GM21367 (cell line): ENCODE data around the gene ARSB.
"Not testable (repeated sequence)": the region's sequence is repeated elsewhere in the genome, so short reads cannot be mapped to it uniquely, and the experiment has no call there.

Source experiments
- ATAC-seq: cut with Tn5 transposase; IDR thresholded peaks from one replicate; pipeline ENCODE4 v1.9.1; 2021; ENCODE audit not compliant: unreplicated experiment

ARSB gene

DNA sequence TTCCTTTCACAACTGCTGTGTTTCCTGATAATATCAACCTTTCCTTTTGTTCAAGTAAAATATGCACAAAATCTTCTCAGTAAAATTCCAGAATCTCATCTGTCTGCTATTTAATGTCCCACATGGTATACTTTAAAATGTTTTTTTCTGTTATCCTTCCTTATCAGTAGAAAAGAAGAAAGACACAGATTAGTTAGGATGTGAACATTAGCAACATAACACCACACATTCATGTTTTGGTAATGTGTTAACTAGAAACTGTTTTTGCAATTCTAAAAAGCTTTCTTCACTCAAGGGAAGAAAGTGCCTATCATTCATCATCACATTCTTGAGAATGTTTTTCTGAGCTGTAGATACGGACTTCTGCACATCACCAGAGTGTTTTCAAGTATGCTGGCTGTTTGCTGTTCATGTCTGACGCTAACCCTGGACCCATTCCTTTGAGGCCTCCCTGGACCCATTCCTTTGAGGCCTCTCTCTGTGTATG, 10.5 kb upstream of the ARSB start:
- ATAC-seq: no peak

DNA sequence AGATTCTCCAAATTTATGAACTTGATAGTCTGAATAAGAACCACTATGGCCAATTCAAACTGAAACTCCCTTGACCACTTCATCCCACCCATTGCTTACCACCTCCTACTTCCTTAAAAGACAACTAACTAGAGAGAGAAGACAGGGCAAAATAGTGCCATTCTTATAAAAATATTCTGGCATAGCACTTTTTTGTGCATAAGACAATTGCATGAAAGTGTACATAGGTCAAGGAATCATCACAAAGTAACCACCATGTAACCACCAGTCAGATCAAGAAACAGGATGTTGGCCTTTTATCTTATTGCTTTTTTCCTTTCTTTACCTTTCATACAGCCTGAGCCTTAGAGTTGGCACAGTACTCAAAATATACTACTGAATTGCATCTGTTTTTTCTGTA, 8.1 kb upstream of the ARSB start:
- ATAC-seq: no peak

DNA sequence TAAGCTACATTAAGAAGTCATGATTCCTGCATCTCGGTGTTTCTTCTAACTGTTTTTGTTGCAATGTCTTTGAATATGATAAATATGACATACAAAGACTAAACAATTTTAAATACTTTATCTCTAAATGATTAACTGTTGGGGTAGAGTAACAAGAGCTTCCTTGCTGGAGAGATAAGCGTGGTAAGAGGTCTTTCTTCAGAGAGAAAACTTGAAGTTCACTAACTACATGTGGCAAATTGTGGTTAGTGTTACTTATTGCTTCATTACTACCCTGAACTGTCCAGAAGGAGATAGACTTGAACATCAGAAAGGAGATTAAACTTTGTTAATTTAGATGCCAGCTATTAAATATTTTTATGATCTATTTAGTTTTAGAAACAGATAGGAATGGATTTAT, 7.0 kb upstream of the ARSB start:
- no peak for ATAC-seq

DNA sequence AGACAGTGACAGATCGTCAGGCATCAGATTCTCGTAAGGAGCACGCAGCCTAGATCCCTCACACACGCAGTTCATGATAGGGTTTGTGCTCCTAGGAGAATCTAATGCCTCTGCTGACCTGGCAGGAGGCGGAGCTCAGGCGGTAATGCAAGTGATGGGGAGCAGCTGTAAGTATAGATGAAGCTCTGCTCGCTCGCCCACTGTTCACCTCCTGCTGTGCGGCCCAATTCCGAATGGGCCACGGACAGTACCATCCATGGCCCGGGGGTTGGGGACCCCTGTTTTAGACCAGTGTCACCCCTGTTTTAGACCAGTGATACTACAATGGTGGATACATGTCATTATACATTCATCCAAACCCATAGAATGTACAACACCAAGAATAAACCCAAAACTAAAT, 4.0 kb upstream of the ARSB start:
- ATAC-seq: no peak

DNA sequence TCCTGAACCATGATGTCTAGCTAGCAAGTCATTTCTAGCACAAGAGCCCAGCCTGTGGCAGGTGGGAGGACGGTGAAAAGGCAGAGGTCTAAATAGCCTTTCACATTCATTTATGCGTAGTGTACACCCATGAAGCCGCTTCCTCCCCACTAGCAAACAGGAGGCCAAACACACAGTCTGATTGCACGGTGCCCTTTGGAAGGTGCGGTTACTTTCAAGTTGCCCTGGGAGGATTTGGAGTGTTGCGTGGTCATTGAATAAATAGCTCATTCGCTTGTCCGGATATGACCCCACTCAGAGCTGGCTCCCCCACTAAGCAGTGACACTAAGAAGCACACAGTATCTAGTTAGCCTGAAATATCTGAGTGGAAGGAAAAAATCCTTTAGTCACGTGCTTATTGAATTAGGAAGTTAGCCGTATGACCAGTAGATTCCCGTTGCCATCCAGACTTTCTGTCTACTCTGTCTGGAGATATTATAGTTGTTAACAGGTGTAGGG, 664 bp upstream of the ARSB start:
- peak; percentile 40 for ATAC-seq

DNA sequence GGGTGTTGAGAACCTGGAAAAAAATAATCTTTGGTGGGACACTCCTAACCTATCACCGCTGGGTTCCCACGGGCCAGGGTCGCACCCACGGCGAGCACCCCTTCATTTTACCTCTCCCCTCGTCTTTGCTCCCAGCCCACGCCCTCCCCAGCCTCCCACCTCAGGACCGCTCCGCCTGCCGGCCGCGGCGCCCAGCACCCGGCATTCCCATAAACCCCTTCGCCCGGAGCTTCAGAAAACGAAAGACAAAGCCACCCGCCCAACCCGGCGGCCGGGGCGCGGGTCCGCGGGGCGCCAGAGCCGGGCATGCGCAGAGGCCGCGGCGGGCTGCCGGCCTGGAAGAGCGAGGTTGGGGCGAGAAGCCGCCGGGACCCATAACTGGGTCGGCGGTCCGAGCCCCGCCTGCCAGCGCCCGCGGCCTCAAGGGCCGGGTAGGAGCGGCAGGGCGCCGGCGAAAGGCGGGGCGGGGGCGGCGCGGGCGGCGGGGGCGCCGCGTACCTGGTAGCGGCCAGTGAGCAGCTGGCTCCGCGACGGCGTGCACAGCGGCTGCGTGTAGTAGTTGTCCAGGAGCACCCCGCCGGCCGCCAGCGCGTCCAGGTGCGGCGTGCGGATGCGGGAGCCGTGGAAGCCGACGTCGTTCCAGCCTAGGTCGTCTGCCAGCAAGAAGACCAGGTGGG, 533 bp downstream of the ARSB start:
- peak; percentile 56 for ATAC-seq

DNA sequence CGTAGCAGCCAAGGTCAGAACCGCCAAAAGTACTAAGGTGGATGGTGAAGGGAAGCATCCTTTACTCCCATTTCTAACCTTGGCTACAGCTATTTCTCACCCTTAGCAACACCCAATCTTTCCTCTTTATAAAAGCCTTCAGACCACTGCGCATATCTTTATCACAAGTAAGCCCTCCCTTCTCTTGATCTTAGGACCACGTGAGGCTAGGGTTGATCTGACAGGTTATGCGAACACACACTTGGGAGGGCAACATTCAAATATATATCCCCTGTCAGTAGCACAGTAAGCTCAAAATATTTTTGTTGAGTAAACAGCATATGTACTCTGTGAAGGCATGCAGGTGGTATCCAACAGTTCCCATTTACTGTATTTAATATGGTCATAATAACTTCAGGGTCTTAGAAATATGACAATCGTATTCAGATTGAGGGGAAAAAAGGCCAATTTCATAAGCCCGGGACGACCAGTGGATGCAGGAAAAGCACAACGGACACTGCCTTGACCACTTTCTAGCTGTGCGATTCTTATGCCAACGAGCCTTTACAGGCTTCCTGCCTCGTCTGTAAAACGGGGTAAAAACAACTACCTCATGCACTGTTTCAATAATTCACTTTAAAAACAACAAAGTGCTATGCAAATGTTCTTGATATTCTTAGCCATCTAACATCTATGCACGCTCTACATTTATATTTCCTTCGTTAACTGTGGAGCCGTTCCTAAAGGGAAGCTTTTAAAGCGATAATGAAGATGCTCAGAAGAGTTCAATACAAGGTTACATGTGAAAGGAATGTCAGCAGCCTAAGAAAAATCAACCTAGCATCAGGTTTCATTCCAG, 1.3 kb downstream of the ARSB start:
- ATAC-seq: peak; percentile 4

DNA sequence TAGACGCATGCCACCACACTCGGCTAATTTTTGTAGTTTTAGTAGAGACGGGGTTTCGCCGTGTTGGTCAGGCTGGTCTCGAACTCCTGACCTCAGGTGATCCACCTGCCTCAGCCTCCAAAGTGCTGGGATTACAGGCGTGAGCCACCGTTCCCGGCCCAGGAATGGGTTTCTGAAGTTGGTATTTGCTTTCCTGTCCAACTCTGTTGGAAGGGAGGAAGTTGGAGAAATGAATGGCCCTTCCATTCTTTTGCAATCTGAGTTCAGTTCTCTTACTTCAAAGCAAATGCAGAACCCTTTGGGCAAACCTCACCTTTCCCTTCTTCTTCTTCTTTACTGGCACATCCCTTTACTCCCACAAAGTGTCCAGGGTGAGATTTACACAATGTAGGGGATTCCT, 1.9 kb downstream of the ARSB start:
- not testable (repeated sequence) for ATAC-seq

DNA sequence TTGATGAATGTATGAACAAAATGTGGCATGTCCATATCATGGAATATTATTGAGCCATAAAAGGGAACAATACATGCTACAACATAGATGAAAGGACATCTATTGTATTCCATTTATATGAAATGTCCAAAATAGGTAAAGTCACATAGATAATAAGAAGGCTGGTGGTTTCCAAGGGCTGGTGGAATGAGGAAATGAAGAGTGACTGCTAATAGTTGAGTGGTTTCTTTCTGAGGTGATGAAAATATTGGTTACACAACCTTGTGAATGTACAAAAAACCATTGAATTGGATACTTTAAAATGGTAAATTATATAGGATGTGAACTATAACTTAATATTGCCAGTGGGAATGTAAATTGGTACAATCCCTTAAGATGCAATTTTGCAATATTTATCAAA, 5.2 kb downstream of the ARSB start:
- ATAC-seq: no peak

DNA sequence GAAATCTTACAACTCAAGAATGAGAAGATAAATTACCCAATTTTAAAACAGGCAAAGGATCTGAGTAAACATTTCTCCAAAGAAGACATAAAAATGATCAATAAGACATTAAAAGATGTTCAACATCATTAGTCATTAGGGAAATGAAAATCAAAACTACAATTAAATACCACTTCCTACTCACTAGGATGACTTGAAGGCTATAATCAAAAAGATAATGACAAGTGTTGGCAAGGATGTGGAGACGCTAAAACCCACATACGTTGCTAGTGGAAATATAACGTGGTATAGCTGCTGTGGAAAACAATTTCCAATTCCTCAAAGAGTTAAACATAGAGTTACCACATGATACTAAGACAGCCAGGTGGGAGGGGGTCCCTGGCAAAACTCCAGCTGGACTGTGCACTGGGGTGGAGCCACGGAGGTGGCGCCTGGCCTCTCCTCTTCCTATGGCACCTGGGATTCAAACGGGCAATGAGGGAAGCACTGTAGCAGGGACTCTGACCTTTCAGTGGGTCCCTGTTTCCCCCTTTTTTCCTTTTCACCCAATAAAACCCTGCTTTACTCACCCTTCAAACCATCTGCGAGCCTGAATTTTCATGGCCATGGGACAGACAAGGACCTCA, 5.9 kb downstream of the ARSB start:
- ATAC-seq: no peak

DNA sequence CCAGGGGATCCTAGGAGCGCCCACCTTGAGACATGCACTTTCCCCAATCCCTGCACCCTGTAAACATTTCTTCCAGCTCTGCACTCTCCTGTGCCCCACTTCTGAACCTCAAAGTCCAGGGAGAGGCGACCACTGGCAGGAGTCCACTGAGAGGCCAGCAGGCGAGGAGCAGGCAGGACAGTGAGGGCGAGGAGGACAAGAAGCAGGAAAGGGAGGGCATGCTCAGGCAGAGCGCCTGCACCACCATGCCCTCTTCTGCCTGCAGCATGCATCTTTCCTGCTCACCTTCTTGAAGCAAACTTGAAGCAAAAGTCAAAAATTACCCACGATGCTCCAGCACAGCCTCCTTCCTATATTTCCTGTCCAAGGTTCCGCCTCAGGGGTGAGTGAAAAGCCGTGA, 10.1 kb downstream of the ARSB start:
- no peak for ATAC-seq

DNA sequence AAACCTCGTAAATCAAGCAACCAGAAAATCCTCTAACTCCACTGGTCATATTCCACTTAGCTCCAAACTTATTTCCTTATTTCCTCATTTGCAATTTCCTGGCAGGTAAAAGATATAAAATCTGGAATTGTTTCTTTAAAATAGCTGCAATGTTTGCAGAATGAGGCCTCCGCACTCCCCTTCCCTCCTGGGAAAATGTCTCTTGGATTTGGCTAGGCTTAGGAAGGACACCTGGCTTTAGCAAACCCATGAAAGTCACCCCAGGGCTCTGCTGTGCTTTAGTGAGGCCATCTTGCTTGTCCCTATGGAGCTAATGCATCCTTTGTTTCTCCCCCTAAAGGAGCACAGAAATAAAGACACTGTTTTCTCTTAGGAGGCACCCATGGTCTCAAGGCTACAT, 10.5 kb downstream of the ARSB start:
- ATAC-seq: no peak

DNA sequence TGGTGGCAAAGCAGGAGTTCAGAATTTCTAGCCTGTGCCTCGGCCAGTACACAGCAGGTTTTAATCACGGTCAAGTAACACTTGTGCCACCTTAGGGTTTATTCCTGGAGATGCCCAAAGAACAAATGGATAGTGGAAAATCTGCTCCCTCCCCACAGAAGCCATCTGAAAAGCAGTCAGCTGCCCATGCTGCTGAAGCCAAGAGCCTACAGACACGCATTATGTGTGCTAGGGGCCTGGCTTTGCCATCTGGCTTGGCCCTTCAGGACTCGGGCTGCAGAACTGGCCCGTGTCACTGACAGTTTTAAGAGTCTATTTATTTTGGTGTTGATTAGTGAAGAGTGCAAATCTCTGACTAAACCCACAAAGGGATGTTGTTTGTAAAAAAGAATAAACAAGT, 11.1 kb downstream of the ARSB start:
- no peak for ATAC-seq

DNA sequence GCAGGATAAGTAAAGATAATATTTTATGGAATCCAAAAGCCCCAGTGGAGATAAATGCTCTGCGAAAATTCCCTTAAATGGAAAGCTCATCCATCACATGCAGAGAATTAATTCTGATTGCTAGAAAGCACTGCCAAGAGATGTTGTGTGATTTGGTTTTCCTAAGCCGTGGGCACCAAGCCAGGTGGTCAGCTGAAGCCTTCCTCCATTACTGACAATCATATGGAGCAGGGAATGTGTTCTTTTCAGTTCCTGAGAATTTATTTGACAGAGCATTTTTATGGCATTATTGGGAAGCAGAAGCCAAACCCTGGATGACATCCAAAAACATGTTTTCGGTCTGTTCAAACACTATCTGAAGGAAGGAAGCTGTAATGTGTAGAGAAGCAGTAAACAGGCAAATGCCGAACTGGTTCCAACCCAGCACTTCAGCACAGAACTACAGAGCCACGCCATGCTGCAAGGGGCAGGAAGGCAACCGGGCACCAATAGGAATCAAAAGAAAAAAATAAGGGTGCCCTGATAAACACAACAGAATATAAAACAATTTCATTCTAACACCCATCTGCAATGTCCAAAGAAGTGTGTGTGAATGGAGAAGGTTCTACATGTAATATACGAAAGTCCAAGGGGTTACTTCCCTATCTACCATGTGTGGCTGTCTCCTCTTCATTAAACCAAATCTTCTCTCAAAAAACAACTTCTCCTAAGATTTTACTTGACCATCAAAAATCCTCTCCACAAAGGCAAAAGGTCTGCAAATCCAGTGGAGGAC, 12.3 kb downstream of the ARSB start:
- ATAC-seq: no peak

DNA sequence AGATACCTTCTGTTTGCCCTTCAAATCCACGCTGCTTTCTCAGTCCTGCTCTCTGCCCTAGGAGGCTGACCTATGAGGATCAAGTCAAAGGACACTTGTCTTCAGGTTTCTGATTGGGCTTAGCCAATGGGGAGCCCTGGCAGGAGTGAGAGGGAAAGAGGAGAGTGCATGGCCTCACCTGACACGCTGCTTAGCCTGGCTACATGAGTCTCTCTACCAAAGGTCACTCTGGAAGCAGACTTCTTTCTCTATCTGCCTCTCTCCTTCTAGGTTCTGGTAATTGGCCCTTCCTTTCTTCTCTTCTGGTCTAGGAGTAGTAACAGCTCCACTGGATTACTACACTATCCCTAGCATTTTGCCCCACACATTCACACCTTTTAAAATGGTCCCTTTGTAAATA, 13.1 kb downstream of the ARSB start:
- ATAC-seq: no peak

DNA sequence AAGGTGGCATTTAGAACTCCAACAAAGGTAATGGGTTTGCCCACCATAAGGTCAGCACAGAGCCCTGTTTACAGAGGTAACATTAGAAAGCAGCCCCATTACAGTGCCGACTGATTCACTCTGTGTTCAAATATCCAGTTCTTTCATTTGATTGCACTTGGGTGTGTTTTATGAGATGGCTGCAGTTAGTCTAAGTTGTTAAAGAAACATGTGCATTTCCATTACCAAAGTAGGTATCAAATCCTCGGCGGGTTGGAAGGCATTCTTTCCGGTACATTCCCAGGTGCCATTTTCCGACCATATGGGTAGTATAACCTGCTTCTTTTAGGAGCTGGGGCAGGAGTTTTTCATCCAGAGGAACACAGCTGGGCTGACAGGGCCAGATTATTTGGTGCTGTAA, 16.3 kb downstream of the ARSB start:
- ATAC-seq: no peak

DNA sequence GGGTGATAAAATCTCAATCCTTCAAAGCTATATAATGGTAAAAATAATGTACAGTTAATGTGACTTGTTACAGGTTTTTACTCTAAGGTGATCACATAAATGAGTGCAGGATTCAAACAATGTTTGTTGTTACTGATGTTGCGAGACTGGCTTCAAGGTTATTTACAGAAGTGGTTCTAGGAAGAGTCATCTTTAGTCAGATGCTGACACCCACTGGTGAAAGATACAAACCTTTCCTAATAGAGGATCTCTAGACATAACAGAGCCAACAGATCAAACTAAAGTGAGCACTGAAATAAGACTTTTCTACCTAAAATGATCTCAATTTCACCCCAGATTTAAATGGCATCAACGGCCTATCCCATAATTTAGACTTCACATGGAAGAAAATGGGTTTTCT, 20.2 kb downstream of the ARSB start:
- no peak for ATAC-seq

DNA sequence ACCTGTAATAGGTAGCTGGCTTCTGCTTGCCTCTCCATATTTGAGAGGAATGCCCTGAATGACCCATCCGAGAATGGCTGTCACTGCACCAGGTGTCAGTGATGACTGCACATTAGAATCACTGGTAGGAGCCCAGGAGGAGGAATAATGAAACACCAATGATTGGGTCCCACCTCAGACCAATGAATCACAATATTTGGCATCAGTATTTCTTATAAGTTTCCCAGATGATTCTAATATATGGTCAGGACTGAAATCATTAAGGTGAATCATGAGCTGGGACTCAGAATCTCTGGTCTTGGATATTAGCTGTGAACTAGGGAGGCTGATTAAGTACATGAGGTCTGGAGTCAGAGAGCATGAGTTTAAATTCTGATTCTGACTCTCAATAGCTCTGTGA, 23.4 kb downstream of the ARSB start:
- ATAC-seq: no peak

DNA sequence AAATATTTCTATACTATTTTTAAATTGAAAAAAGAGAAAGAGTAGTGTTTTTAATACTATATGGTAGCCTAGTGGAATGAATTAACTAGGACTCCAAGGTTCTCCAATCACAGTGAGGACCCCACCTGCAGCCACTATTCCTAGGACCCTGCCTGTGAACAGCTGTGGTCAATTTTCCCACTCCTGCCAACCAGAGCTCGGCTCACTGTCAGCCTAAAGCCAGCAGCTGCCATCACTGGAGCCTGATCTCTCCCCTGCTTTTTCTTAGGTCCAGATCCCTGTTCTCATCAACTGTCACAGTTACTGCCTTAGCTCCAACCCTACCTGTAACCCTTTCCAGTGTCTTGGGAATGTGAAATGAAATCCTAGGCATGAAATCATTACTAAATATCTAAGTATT, 25.3 kb downstream of the ARSB start:
- ATAC-seq: no peak

DNA sequence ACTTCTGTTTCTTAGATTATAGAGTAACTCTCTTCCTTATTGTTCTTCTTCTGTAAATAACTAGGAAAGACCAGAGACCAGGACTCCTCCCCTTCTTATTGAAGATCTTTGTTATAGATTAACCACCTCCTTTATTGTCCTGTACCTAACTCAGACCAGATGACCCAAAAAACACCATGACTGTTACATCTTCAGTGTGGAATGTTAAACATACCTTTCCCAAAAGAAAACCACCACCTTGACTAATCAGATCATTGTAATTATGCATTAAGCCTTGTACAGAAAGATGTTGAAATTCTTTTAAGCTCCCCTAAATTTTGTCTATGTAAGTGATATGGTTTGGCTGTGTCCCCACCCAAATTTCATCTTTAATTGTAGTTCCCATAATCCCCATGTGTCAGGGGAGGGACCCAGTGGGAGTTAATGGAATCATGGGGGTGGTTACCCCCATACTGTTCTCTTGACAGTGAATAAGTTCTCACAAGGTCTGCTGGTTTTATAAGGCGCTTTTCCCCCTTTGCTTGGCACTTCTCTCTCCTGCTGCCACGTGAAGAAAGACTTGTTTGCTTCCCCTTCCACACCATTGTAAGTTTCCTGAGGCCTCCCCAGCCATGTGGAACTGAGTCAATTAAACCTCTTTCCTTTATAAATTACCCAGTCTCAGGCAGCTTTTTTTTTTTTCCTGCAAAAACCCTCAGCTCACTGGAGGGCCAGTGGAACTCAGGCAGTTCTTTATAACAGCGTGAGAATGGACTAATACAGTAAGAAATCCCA, 26.3 kb downstream of the ARSB start:
- no peak for ATAC-seq
